Activated B cell treated with CpG ODN at 0.5 μM for 24 hours (primary cell): Measurements from ENCODE around the gene TUBA4B. TPM values are rescaled to one million over a fixed set of nuclear protein-coding genes. Genes with fewer than 3 reads are reported as not detected.

Experiments
- ATAC-seq: fragments of 200-7000 bp; cut with Tn5 transposase; one replicate; pipeline ENCODE4 v1.10.0; 2021; ENCODE audit warnings: low read depth, mild to moderate bottlenecking, moderate library complexity
- CTCF ChIA-PET: fragments of 350-600 bp; sonication (Branson Sonifier 250); formaldehyde crosslinking; loops from one replicate; lab custom pipeline; 2021; ENCODE audit warnings: antibody characterized with exemption; lab: Charles Lee
- POLR2A ChIA-PET: fragments of 350-600 bp; sonication (Branson Sonifier 250); formaldehyde crosslinking; loops from one replicate; lab custom pipeline; 2021; ENCODE audit warnings: antibody characterized with exemption; lab: Charles Lee
- DNase-seq: peaks from one replicate; pipeline ENCODE4 v3.0.0; 2022
- H3K27ac Mint-ChIP-seq: one replicate; pipeline ENCODE4 v1.8.0; 2020; ENCODE audit warnings: mixed read lengths
- H3K27me3 Mint-ChIP-seq: one replicate; pipeline ENCODE4 v1.8.0; 2021; ENCODE audit warnings: mixed read lengths
- H3K36me3 Mint-ChIP-seq: one replicate; pipeline ENCODE4 v1.8.0; 2021; ENCODE audit warnings: low read depth, mixed read lengths
- H3K4me1 Mint-ChIP-seq: one replicate; pipeline ENCODE4 v1.8.0; 2021; ENCODE audit warnings: mixed read lengths
- H3K4me3 Mint-ChIP-seq: one replicate; pipeline ENCODE4 v1.8.0; 2020; ENCODE audit warnings: mild to moderate bottlenecking, mixed read lengths
- H3K9me3 Mint-ChIP-seq: one replicate; pipeline ENCODE4 v1.8.0; 2020; ENCODE audit warnings: mixed read lengths
- CTCF ChIP-seq: fragments of 200-600 bp; IDR thresholded peaks from one replicate; pipeline ENCODE4 v1.8.0; 2022; ENCODE audit warnings: antibody characterized with exemption, mild to moderate bottlenecking
- intact Hi-C: fragments of 100-400 bp; cut with micrococcal nuclease; formaldehyde crosslinking; loops from one replicate; pipeline ENCODE4 v1.15.1; 2024
- total RNA-seq: library from RNA; stranded (reverse); gene quantifications from 2 replicates; pipeline ENCODE4 v1.2.3, GENCODE V29; 2022

The TUBA4B gene
- total RNA-seq, 1 donor from 2014 or later, result not detected

- Mint-ChIP-seq H3K36me3 (peaks cover 58% of the 10 kb centered on the region), H3K27ac (no peak overlapping the region), H3K4me1 (peaks cover 43% of the 10 kb centered on the region), H3K9me3 (no peaks in the 10 kb centered on the region), H3K4me3 (peak overlapping the region; percentile 77), H3K27me3 (no peaks in the 10 kb centered on the region)
- ChIA-PET CTCF (interaction anchor here (1.2 to 2.4 kb wide), 5 partner anchors 16 to 66 kb away, joined by 3 to 19 read pairs (median 7); partner anchors contain the start of genes DNAJB2, GLB1L, STK16 and TUBA4A), POLR2A (interaction anchor here (0.7 to 7.8 kb wide), 13 partner anchors 10 to 999 kb away, joined by 3 to 287 read pairs (median 10); partner anchors contain the start of genes ABCB6, CNPPD1, DNAJB2 and DNPEP)
- no peak for TF ChIP-seq CTCF
- intact Hi-C loops, result loop anchor here (1.0 kb wide), 10 partner anchors 11 to 159 kb away; partner anchors contain the start of genes ABCB6, DNAJB2, GLB1L and NHEJ1
- DNase-seq (no peak), ATAC-seq (no peak)
These were observed 24.1 kb upstream of the TUBA4B start for GRCh38 chr2:219228911-219229304.

DNA sequence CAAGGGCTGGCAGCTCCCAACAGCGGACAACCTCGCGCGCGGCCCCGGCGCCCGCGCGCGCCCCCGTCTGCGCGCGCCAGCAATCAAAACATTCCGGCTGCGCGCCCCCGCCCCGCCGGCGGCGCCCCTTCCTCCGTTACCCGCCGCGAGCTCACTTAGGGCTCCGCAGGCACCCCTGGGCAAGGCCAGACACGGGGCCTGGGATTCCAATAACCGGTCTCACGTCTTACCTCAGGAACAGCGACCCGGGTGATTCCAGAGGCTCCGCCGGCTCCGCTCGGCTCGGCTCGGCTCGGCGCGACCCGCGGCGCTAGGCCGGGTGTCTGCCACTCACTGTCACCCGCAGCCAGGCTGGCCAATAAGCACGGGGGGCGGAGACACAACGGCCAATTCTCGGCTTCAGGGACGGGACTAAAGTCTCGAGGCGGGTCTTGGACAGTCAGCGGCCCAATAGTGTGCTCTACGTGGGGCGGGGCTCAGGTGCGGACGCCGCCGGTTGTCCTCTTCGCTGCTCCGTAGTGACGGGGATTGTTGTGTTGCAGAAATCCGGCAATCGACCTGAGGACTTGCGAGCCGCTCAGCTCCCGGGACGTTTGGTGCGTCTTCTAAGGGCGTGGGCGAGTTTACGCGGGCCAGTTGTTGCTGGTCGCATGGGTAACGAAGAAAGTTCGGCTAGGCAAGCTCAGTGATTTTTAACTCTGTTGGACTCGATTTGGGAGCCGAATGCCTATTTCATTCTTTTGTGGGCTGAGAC lies 23.6 kb upstream of the TUBA4B start, which contains the start of the genes ANKZF1 and ATG9A:
Gene ANKZF1 (plus strand): TSS at position 502 of the 754 bp plus-strand sequence. CDS start 452 bp downstream, outside the sequence.
Gene ATG9A (minus strand): TSS at position 332 of the 754 bp plus-strand sequence. CDS start 1,612 bp downstream, outside the sequence.
- peak; percentile 90 for DNase-seq
- peaks cover 43% of the 10 kb centered on the region for H3K4me1 Mint-ChIP-seq
- peaks cover 58% of the 10 kb centered on the region for H3K36me3 Mint-ChIP-seq
- POLR2A ChIA-PET, result interaction anchor here (0.7 to 7.8 kb wide), 14 partner anchors 10 to 1000 kb away, joined by 3 to 287 read pairs (median 10); partner anchors contain the start of genes ABCB6, CNPPD1, DNAJB2 and DNPEP
- H3K27me3 Mint-ChIP-seq, result no peaks in the 10 kb centered on the region
- peak within 1 kb of the TSS; percentile 95 for H3K27ac Mint-ChIP-seq
- intact Hi-C loops, result loop anchor here (1.0 kb wide), 10 partner anchors 11 to 159 kb away; partner anchors contain the start of genes ABCB6, DNAJB2, GLB1L and NHEJ1
- CTCF ChIA-PET, result interaction anchor here (0.7 to 2.4 kb wide), 9 partner anchors 15 to 68 kb away, joined by 3 to 19 read pairs (median 4); partner anchors contain the start of genes CNPPD1, DNAJB2, GLB1L and STK16
- peak within 1 kb of the TSS; percentile 96 for H3K4me3 Mint-ChIP-seq
- peak; percentile 97 for ATAC-seq
- TF ChIP-seq CTCF, result no peak
- no peaks in the 10 kb centered on the region for H3K9me3 Mint-ChIP-seq

- Mint-ChIP-seq H3K27me3 (no peaks in the 10 kb centered on the region), H3K4me1 (peaks cover 43% of the 10 kb centered on the region), H3K27ac (peak overlapping the region; percentile 95), H3K36me3 (peaks cover 58% of the 10 kb centered on the region), H3K4me3 (peak overlapping the region; percentile 96), H3K9me3 (no peaks in the 10 kb centered on the region)
- no peak for TF ChIP-seq CTCF
- ChIA-PET POLR2A (interaction anchor here (0.9 to 7.8 kb wide), 13 partner anchors 9 to 1001 kb away, joined by 3 to 287 read pairs (median 10); partner anchors contain the start of genes ABCB6, CNPPD1, DNAJB2 and GLB1L), CTCF (interaction anchor here (1.2 to 2.4 kb wide), 7 partner anchors 15 to 68 kb away, joined by 3 to 19 read pairs (median 4); partner anchors contain the start of genes GLB1L, STK16 and TUBA4A)
- intact Hi-C loops, result no loop called here
- peak; percentile 36 for DNase-seq
- ATAC-seq, result no peak
These were observed 22.9 kb upstream of the TUBA4B start for GRCh38 chr2:219230059-219230540.

- no peak for DNase-seq
These were observed 18.7 kb upstream of the TUBA4B start for GRCh38 chr2:219234331-219234730.

More at GRCh38 chr2:219234331-219234730, 18.7 kb upstream of the TUBA4B start:
- intact Hi-C loops, result no loop called here
- ChIA-PET POLR2A (interaction anchor here (0.6 to 2.2 kb wide), 4 partner anchors 11 to 56 kb away, joined by 3 to 10 read pairs (median 4); partner anchors contain the start of genes GLB1L, STK16 and TUBA4B), CTCF (no interaction called here)
- H3K4me1 Mint-ChIP-seq, result peaks cover 22% of the 10 kb centered on the region
- ATAC-seq, result no peak
- H3K27me3 Mint-ChIP-seq, result no peaks in the 10 kb centered on the region
- no peak for TF ChIP-seq CTCF
- H3K4me3 Mint-ChIP-seq, result no peak overlapping the region
- H3K27ac Mint-ChIP-seq, result no peak overlapping the region
- no peaks in the 10 kb centered on the region for H3K9me3 Mint-ChIP-seq
- H3K36me3 Mint-ChIP-seq, result peaks cover 77% of the 10 kb centered on the region
